NCI-H2029 (cell line): Measurements from ENCODE around the gene CNBD2.
"Not testable (repeated sequence)": the region's sequence is repeated elsewhere in the genome, so short reads cannot be mapped to it uniquely, and the experiment has no call there.

ENCODE experiments used
- DNase-seq: peaks from one replicate; lab custom pipeline; 2025; lab: John Stamatoyannopoulos, UW

Gene CNBD2

DNA sequence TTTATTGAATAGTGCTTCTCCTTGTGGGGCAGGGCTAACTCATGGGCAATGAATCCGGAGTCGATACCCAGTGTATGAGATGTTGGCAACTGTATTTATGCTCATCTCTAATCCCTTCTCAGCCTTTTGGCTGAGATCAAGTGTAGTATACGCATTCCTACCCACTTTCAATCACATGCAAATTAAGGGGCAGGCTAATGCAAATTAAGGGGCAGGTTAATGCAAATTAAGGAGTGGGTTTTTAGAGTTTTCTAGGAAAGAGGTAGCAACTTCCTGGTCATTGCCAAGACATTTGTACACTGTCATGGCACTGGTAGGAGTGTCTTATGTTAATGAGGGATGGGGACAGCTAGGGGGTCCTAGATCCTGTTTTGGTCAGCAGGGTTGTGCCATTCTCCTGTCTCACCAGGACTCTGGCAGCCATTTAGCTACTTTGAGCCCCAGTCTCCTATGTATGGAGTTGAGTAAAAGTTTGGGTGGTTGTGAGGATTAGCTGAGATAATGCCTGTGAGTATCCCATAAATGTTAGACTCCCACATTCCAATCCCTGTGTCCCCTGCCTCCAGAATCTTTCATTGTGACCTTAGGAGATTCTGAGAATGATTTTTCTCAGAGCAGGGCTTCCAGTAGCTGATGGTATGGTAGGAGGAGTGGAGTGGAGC lies at the start of gene CNBD2:
TSS of gene CNBD2 (plus strand) at position 612 of the 662 bp plus-strand sequence. CDS start 173 bp downstream, outside the sequence.
- no peak for DNase-seq

DNA sequence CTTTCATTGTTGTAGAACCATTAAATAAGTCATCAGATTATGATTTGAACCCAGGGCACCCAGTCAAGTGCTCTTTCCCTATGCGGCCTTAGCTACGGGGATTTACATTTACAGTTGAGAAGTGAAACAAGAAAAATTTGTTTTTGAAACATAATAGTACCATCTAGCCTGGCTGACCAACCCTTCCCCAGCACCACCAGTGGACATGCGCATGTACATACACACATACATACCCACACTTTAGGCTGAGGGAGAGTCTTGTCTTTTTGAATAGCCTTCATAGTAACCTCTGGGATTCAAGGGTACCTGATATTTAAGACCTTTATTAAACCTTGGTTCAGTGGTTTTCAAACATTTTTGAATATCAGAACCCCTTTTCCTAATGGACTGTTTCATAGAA lies 47.9 kb upstream of the CNBD2 start:
- no peak for DNase-seq

DNA sequence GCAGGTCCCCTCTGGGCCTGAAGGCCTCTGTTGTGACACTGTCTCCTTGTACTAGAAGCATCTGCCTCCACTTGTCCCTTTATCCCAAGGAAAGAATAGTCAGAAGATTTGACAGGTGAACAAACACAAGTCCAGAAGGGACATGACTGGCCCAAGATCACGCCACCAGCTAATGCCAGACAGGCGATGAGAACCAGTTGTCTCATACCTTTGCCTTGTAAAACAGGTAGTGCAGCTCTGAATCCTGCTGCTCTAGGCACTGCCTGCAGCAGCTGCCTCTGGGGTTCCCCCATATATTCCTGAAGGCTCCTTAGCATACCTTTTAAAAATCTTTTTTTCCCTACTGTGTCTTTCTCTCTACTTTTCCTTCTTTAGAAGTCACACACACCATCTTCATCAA lies 39.1 kb upstream of the CNBD2 start:
- DNase-seq = no peak

DNA sequence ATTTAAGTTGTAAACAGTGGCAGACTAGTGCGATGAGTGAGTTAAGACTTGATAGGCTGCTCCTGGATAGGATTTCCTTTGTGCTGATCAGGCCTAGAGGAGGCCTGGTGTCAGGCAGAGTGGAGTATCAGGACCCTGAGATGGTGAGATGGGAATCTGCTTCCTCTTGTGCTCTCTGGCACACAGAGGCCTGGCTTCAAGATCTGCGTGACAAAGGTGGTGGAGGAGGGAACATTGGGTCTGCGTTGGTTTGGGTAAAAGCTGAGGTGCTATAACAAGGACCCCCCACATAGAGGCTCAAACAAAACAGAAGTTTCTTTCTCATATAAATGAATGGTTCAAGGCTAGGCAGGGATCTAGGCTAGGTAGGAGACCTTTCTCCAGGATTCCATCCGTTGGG lies 34.3 kb upstream of the CNBD2 start:
- no peak for DNase-seq

DNA sequence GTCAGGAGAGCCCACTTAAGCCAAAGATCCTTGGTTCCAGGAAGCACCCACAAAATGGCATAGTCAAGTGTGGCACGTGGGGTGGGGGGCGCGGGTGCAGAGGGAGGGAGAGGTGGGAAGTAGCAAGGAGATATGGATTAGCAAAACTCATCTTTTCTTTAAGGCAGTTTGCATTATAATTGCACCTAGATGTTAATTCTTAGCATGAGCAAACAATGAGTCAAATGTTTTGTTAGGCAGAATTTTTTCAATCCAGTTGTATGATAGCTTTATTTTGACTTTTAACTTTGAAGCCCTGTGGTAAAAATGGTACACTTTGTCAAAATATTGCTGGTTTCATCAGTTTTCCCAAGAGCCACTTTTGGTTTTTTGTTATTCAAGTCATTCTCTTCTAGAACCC lies 29.1 kb upstream of the CNBD2 start:
- no peak for DNase-seq

DNA sequence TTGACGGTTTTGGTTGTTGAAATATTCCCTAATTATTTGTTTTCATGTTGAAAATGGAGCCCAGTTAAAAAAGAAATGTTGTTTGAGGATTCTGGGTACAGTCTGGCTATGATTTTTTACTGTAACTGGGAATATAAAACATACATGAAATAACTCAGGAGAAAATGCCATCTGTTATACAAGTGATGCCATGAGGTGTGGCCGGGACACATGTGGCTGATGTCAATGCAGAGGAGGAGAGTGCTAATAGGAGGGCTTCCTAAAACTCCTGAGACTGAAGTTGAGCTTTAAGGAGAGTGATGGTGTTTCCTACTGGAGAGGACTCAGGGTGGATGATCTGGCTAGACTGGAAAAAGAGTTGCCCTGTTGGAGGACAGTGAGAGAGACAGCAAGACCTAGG lies 26.8 kb upstream of the CNBD2 start:
- DNase-seq = no peak

DNA sequence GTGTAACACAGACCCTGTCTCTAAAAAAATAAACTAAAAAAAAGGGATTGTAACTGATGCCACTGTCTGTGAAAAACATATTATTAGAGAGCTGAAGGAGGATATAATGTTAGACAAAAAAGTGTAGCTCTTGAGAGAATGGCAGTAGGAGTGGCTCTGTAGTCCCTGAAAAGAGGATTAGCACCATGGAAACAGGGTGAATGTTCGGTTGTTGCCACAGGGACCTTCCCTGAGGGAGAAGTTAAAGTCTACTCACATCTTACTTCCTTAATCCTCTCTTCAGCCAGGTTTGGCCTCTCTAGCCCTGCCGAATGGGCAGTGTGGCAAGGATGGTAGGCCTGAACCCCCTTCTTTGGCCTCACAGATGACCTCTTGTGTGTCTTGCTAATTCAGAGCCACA lies 26.1 kb upstream of the CNBD2 start:
- no peak for DNase-seq

DNA sequence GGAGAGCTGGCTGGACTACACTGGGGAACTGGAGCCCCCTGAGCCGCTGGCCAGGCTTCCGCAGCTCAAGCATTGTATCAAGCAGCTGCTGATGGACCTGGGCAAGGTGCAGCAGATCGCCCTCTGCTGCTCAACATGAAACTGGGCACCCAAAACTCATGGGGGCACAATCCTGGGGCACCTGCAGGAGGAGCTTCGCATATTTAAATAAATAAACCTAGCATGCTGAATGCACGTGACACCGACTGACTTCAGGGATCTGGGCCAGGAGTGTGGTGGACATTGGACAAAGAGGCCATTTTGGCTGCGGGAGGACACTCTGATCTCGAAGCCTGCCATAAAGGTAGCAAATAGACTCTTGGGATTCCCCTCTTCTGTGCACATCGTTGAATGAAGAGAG lies 20.9 kb upstream of the CNBD2 start:
- DNase-seq = no peak

DNA sequence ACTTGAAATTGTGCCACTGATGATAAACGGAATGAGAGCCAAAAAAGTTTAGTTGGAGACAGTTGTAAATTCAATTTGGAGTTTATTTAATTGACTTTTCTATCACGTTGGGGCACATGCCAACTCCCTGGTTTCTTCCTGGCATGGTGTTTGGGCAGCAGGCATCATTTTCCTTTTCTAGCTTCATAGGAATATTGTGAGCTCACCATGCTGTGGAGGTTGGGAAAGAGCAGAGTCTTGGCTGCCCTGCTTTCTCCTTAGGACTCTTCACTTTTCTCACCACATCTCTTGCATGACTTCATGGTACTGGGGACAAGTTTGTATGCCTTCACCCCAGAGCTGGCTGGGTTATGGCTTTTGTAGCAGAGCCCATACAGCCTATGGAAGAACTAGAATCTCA lies 20.5 kb upstream of the CNBD2 start:
- DNase-seq = no peak

DNA sequence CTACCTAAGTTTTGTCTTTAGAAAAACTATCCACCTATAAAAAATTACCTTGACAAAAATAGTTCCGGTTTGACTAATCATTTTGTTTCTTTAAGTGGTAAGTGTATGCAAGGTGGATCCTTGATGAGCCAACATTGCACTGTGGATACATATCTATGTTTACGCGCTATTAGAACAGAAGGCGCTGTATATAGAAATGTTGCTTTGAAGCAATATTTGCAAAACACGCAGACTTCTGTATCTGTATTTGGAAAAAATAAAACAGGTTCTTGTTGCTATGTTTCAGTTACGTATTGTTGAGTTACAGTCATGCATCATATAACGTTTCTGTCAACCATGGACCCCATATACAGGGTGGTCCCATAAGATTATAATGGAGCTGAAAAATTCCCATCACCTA lies 18.3 kb upstream of the CNBD2 start:
- DNase-seq = no peak

DNA sequence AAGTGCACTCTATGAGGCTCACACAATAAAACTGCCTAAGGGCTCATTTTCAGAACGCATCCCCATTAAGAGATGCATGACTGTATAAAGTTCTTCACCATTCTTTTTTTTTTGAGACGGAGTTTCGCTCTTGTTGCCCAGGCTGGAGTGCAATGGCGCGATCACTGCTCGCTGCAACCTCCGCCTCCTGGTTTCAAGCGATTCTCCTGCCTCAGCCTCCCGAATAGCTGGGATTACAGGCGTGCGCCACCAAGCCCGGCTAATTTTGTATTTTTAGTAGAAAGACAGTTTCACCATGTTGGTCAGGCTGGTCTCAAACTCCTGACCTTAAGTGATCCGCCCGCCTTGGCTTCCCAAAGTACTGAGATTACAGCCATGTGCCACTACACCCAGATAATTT lies 16.3 kb upstream of the CNBD2 start:
- DNase-seq = not testable (repeated sequence)

DNA sequence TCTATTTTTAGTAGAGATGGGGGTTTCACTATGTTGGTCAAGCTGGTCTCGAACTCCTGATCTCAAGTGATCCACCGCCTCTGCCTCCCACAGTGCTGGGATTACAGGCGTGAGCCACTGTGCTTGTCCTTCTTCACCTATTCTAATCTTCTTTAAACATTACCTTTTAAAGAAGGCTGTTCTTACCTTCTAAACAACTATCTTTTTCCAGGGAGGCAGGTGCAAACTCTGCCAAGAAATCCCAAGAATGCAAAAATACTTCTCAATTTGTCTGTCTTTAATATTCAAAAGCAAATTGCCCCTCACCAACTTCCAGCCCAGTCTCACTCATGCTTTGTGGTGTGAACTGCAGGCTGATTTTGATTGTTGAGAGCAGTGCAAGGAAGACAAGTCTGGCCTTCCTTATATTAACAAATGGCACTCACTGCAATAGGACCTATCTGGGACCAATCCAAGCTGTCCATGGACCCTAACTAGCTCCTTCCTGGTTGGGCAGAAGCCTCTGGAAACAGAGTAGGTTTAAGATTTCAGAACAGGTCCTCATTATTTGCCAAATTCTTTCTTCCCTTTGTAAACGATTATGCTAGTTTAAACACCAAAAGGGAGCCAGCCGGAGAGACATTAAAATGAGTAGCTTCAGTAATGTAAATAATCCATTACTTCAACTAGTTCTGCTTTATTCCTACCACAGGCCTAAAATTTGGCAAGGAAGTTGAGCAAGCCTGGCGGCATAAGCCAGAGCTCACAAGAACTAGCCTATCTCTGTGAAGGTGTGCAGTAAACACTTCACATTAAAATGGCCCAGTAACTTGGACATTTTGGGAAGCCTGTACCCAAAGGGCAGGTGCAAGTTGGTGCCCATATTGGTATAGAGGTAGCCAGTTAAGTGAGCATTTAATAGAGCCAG lies 15.7 kb upstream of the CNBD2 start:
- peak; percentile 42 for DNase-seq

DNA sequence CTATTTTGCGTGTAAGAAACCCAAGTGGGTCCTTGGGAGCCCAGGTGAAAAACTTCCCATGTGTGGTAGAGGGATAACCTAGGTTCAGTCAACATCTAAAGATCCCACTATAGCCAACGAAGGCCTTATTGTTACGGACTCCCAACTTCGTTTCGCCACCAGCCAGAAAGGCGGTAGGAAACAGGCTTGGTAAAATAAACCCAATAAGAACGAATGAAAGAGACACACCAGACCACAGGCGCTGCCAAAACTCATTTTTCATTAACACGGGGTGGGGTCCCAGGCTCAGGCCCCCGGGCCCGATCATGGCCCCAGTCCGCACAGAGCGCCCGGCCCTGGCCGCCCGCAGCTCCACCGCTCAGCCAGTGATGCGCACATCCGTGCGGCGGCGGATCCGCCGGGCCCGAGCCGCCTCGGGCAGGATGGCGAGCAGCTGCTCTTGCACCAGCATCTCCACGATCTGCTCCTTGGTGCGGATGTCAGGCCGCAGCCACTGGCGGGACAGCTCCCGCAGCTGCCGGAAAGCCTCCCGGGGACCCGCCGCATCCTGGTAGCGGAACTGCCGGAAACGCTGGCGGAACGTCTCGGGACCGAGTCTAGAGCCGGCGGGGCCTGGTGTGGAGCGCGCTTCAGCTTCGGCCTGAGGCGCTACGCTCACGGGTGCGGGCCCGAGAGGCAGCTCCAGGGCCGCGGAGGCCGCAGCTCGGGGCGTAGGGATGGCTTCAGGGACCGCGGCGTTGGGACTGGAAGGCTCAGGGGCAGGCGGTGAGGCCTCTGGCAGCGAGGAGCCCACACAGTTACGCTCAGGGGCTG lies 14.8 kb upstream of the CNBD2 start:
- DNase-seq = peak; percentile 33

DNA sequence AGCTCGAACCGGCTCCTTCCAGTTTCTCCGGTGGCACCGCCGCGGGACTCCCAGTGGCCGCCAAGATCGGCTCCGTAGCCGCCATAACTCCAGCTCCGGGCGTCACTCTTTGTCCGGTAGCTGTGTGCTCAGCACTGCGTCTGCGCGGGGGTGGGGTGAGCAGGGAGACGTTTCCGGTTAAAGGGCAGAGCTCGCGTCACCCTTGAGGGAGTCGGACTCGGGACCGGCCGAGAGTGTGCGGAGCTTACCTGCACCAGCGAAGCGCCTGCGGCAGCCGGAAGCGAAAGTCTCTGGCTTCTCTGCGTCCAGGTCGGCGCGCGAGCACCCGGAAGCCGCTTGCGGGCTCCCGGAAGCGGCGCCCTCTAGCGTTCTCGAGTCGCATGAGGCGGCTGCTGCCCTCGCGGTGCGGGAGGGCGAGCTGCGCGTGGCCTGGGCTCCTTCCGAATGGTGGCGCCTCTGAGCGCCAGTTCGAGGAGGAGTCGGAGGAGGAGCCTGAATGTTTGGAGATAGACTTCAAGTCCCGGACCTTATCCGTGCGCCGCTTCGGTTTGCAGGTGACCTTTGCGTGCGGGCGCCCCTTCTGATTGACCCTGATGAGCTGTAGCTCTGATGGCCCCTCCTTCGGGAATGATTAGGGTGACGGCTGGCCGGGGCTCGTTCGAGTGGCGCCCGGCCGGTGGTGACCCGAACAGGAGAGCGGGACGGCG lies 14.0 kb upstream of the CNBD2 start, which contains the start of gene SCAND1:
TSS of gene SCAND1 (minus strand) at position 303 of the 707 bp plus-strand sequence. CDS start at position 85, 218 bp downstream.
- peak; percentile 98 for DNase-seq

DNA sequence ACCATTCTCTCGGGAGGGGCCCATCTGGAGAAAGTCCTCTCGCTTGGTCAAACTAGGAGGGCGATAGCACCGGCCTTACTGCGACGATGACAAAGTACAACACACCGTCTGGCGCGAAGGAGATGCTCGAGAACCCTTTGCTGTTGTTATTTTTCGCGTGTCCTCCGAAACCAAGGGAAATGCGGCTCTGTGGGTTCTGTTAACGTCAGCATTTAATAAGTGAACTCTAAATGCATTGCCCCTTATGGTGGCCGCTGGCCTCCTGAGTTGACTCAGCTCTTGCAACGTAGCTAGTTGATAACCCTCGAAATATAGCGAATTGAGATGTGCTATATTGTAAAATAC lies 13.5 kb upstream of the CNBD2 start:
- DNase-seq = peak; percentile 25

DNA sequence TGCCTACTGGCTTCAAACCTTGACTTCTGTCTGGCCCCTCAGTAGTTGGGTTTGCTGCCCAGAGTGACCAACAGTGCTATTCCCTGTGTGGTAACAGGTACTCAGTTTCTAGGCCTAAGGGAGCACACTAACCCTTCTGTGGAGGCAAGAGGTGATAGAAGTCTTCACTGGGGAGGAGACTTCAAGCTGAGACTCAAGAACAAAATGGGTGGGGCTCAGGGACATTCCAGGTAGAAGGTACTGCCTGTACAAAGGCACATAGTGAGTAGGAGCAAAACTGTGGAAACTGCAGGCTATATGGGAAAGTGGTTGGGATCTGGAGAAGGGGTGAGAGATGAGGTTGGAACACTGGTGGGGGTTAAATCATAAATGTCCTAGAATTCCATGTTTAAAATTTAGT lies 11.8 kb upstream of the CNBD2 start:
- no peak for DNase-seq

DNA sequence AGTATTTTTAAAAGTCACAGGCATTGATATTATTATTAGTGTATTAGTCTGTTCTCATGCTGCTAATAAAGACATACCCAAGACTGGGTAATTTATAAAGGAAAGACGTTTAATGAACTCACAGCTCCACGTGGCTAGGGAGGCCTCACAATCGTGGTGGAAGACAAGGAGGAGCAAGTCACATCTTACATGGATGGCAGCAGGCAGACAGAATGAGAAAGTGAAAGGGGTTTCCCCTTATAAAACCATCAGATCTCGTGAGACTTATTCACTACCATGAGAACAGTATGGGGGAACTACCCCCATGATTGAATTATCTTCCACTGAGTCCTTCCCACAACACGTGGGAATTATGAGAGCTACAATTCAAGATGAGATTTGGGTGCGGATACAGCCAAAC lies 9.1 kb upstream of the CNBD2 start:
- not testable (repeated sequence) for DNase-seq

DNA sequence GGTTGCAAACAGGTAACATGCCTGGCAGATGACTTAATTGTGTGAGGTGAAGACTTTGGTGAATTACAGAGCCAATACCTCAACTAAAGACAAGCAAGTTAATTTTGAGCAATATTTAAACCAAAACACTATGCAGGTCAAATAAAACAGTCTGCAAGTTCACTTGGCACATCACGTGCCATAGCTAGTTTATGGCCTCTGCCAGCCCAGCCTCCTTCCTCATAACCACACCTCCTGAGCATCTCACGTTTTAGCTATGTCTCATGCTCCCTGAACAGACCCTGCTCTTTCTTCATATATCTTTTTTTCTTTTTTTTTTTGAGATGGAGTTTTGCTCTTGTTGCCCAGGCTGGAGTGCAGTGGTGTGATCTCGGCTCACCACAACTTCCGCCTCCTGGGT lies 4.5 kb upstream of the CNBD2 start:
- no peak for DNase-seq

DNA sequence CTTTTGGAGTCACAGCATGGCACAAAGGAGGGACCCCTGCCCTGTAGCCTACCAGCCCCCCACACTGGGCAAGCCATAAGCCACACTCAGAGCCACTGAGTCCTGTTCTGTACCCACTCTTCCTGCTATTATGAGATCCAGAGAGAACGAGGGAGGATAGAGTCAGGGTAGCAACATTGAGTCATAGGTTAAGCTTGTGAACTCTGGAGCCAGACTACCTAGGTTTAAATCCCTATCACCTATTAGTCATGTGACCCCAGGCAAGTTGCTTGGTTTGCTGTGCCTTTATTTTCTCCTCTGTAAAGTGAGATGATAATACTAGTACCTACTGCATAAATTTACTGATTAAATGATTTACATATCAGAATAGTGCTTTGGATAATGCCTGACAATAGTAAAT lies 540 bp downstream of the CNBD2 start:
- DNase-seq = no peak

DNA sequence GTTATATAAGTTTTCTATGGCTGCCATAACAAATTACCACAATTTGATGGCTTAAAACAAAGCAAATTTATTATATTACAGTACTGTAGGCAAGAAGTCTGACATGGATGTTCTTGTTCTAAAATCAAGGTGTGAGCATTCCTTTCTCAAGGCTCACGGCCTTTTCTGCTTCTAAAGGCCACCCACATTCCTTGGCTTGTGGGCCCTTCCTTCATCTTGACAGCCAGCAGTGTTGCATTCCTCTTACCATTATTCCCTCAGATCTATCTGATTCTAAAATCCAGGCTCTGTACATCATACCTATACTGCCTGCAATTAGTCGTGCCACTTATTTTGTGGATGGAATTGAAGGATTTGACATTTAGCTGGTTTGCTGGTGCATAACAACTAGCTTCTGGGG lies 3.6 kb downstream of the CNBD2 start:
- DNase-seq = no peak

DNA sequence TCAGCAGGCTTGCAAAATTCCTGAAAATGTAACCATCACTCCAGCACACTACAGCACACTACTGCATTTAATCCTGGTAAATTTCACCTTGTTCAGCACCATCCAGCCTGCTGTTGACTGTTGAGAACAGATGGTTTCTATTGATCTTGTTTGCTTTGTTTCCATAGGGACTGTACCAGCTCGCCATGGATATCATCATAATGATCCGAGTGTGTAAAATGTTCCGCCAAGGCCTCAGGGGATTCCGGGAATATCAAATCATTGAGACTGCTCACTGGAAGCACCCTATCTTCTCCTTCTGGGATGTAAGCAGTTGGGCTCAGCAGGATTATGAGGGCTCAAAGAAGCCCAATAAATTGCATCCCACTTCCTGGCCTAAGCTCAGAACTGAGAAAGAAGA lies 4.1 kb downstream of the CNBD2 start:
- DNase-seq = no peak

DNA sequence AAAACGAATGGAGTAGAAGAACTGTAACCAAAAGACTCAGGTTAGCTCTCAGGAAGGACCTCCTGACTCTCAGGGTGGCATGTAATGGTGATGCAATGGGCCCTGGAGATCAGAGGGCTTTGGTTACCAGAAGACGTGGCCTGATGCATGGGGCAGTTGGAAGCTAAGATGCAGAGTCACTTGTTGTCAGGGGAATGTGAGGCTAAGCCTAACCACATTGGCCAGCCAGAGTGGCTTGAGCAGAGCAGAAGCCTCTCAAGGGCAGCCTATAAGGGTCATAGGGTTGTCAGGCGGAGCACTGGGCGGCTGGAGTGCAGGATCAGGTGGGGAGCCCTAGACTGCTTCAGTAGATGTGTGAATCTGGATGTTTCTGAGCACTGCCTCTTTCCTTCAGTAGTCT lies 5.9 kb downstream of the CNBD2 start:
- DNase-seq = no peak
